Bronchial epithelial cell (primary cell): ENCODE data around the gene MYOZ3. TPM values are rescaled to one million over a fixed set of nuclear protein-coding genes. Genes with fewer than 3 reads are reported as not detected.
A peak's percentile ranks its signal among the peaks of the same experiment; 100 is the strongest.

Experiments used
- DNase-seq: peaks from one replicate; pipeline ENCODE4 v3.0.0-alpha.2; 2010; ENCODE audit warnings: low read depth
- FAIRE-seq: peaks from 2 replicates; lab custom pipeline; 2011; peaks lifted over from hg19 to GRCh38; lab: Jason Lieb, UNC
- H3K27me3 ChIP-seq: 2 replicates; pipeline ENCODE4 v1.5.1; 2011; ENCODE audit warnings: low read length; ENCODE audit not compliant: control insufficient read depth, insufficient read depth
- H3K36me3 ChIP-seq: 2 replicates; pipeline ENCODE4 v1.5.1; 2011; ENCODE audit warnings: low read length; ENCODE audit not compliant: control insufficient read depth, insufficient read depth
- H3K4me3 ChIP-seq: 2 replicates; pipeline ENCODE4 v1.5.1; 2011; ENCODE audit warnings: mild to moderate bottlenecking, low read depth, low read length, control low read depth
- CTCF ChIP-seq: IDR thresholded peaks from 2 replicates; pipeline ENCODE4 v1.5.1; 2011; ENCODE audit warnings: mild to moderate bottlenecking, moderate library complexity, low read length, control low read depth, inconsistent platforms; ENCODE audit not compliant: insufficient read depth, severe bottlenecking
- total RNA-seq: library from RNA; depleted of rRNA; stranded (reverse); fragments of >200 nt; gene quantifications from 2 replicates; pipeline ENCODE4 v1.2.1, GENCODE V29; 2014

MYOZ3 gene
- total RNA-seq, 1 donor from 2014 or later: not detected

GRCh38 chr5:150642567-150642927 is 18.5 kb upstream of the MYOZ3 start:
- Histone ChIP-seq H3K27me3 (no peaks in the 10 kb centered on the region), H3K4me3 (no peak overlapping the region), H3K36me3 (no peaks in the 10 kb centered on the region)
- FAIRE-seq: no peak
- TF ChIP-seq CTCF: no peak
- peak; percentile 87 for DNase-seq

GRCh38 chr5:150642991-150643710 is 17.9 kb upstream of the MYOZ3 start:
- TF ChIP-seq CTCF: no peak
- DNase-seq (no peak), FAIRE-seq (no peak)
- H3K27me3 ChIP-seq: no peaks in the 10 kb centered on the region
- no peak overlapping the region for H3K4me3 ChIP-seq
- peaks cover 1% of the 10 kb centered on the region for H3K36me3 ChIP-seq

- TF ChIP-seq CTCF: no peak
- FAIRE-seq: no peak
These were observed 17.0 kb upstream of the MYOZ3 start for GRCh38 chr5:150644058-150644457.

DNA sequence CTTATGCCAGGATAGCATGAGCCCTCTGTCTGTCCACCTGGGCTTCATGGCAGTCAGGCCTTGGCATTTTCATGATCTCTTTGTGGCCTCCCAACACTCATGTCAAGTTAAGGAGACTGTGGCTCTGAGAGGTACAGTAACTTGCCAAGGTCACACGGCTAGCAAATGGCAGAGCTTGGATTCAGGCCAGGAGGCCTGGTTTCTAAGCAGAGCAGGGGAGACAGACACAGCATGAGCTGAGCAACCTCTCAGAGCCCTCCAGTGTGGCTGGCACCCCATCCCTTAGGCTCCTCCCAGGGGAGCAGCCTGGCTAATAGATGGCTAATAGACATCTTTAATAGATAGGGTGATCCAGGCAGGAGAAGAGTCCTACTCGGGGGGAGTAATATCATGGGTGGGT is 16.5 kb upstream of the MYOZ3 start:
- H3K4me3 ChIP-seq: no peak overlapping the region
- peaks cover 12% of the 10 kb centered on the region for H3K36me3 ChIP-seq
- FAIRE-seq: no peak

More at GRCh38 chr5:150644058-150644457, 17.0 kb upstream of the MYOZ3 start:
- no peak overlapping the region for H3K4me3 ChIP-seq
- no peaks in the 10 kb centered on the region for H3K27me3 ChIP-seq
- peaks cover 8% of the 10 kb centered on the region for H3K36me3 ChIP-seq
- DNase-seq: no peak

GRCh38 chr5:150645070-150645700 is 15.9 kb upstream of the MYOZ3 start:
- TF ChIP-seq CTCF: no peak
- Histone ChIP-seq H3K4me3 (no peak overlapping the region), H3K36me3 (peaks cover 17% of the 10 kb centered on the region), H3K27me3 (no peaks in the 10 kb centered on the region)
- DNase-seq: no peak
- FAIRE-seq: no peak

More for the DNA sequence above, 16.5 kb upstream of the MYOZ3 start:
- DNase-seq: no peak
- no peak for TF ChIP-seq CTCF
- no peaks in the 10 kb centered on the region for H3K27me3 ChIP-seq
